ENCODE data around the gene CHST3. TPM values are rescaled to one million over a fixed set of nuclear protein-coding genes. Genes with fewer than 3 reads are reported as not detected.
"Not testable (repeated sequence)": the region's sequence is repeated elsewhere in the genome, so short reads cannot be mapped to it uniquely, and the experiment has no call there.

CHST3 gene
- total RNA-seq, 2 donors from 2014 or later = 0.19 TPM; not detected in 1

DNA sequence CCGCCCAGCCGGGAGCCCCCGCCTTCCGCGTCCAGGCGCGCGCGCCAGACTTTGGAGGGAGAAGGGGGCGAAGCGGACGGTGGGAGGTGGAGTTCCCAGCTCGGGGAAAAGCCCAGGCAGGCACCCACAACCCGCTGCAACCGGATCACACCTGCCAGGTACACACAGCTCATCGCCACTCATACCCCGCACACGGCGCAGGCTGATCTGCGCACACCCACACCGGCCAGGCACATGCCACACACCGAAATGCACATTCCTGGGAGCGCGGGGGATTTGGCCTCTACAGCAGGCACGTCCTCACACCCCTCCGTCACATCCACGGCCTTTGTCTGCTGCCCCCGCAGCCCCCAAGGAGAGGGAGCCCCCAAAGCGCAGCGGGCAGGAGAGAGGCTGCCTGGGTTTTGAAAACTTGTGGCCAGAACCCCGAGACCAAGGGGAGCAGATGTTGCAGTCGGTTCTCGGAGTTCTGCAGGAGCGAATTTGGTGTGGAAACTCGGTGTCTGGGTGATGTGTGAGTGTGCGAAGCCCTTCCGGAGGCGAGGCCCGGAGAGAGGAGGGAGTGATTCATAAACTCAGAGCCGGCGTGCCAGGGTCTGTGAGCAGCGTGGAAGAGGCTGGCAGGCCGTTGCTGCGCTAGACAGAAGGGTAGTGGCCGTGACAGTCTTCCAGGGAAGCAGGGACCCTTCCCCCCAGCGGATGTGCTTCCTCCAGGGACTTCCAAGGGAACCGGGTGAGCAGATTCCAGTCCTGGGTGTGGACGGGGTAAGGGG, 734 bp downstream of the CHST3 start:
- Mint-ChIP-seq H3K4me1 (no peaks in the 10 kb centered on the region), H3K27me3 (peaks cover 36% of the 10 kb centered on the region)

DNA sequence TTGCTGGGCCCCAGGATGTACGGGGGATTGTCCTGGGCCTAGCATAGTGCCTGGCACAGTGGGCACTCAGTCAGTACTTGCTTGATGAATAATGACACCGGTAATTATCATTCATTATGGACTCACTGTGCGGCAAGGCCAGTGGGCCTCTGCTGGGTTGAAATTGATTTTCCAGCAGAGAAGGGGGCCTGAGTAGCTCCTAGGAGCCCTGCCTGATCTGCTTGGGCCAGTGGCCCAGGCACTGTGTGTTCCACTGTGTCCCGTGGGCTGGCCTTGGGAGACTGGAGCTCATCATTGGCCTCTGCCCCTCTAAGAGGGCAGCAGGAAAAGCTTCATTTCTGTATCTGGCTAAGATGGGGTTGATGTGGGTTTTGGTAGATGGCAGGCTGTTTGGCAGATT, 1.4 kb downstream of the CHST3 start:
- H3K27me3 Mint-ChIP-seq = peaks cover 36% of the 10 kb centered on the region
- H3K4me3 Mint-ChIP-seq = peak overlapping the region; percentile 70
- H3K9me3 Mint-ChIP-seq = no peaks in the 10 kb centered on the region
- H3K36me3 Mint-ChIP-seq (ENCODE audit: low read depth) = no peaks in the 10 kb centered on the region
- H3K27ac Mint-ChIP-seq = no peak overlapping the region
- no peaks in the 10 kb centered on the region for H3K4me1 Mint-ChIP-seq
- no peak for ATAC-seq (replicated peaks)

More for the DNA sequence above, 734 bp downstream of the CHST3 start:
- H3K27ac Mint-ChIP-seq = no peak overlapping the region
- no peaks in the 10 kb centered on the region for H3K36me3 Mint-ChIP-seq (ENCODE audit: low read depth)
- peak; percentile 78 for ATAC-seq (replicated peaks)
- H3K9me3 Mint-ChIP-seq = no peaks in the 10 kb centered on the region
- H3K4me3 Mint-ChIP-seq = peak overlapping the region; percentile 70

DNA sequence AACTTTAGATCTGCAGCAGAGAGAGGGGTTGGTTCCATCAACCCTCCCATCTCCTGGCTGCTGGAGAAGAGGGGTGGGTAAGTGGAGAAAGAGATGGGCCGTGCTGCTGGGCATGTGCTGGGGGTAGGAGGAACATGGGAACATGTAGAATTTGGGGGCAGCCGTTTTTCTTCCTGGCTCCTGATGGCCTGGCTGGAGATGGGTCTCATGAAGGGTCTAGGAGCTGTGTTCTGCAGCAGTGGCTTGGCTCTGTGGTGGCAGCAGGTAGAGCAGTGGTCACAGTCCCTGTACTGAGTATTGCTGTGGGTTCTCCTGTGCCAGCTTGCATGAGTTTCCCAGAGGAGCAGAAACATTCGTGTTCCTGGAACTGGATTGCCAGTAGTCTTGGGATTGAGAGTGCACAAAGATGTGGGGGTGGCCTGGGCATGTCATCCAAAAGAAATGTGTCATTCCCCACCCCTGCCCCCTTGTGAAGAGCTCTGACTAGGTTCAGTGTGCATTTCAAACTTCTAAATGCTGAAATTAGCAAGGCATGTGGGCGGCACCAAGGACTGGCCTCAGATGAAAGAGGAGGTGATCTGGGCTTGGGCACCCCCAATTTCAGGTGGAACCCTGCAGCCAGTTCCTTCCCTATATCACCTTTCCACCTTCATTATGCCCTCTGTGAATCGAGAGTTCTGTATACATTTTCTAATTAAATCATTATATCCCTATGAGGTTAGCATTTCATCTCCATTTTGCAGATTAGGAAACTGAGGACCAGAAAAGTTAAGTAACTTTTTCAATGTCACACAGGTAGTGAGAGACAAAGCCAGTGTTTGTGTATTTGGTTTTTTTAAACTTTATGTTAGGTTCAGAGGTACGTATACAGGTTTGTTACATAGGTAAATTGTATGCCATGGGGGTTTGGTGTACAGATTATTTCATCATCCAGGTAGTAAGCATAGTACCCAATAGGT, 2.1 kb downstream of the CHST3 start:
- Mint-ChIP-seq H3K27me3 (peaks cover 36% of the 10 kb centered on the region), H3K9me3 (no peaks in the 10 kb centered on the region), H3K27ac (no peak overlapping the region), H3K36me3 (ENCODE audit: low read depth) (no peaks in the 10 kb centered on the region), H3K4me3 (no peak overlapping the region), H3K4me1 (no peaks in the 10 kb centered on the region)
- no peak for ATAC-seq (replicated peaks)

DNA sequence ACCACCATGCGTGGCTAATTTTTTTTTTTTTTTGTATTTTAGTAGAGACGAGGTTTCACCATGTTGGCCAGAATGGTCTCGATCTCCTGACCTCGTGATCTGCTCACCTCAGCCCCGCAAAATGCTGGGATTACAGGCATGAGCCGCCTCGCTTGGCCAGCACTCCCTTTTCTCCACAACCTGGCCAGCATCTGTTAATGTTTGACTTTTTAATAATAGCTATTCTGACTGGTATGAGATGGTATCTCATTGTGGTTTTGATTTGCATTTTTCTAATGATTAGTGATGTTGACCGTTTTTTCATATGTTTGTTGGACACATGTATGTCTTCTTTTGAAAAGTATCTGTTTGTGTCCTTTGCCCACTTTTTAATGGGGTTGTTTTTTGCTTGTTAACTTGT, 3.8 kb downstream of the CHST3 start:
- not testable (repeated sequence) for ATAC-seq (replicated peaks); H3K9me3 Mint-ChIP-seq; H3K27ac Mint-ChIP-seq; H3K36me3 Mint-ChIP-seq (ENCODE audit: low read depth); H3K4me3 Mint-ChIP-seq; H3K4me1 Mint-ChIP-seq
- H3K27me3 Mint-ChIP-seq = peaks cover 20% of the 10 kb centered on the region

DNA sequence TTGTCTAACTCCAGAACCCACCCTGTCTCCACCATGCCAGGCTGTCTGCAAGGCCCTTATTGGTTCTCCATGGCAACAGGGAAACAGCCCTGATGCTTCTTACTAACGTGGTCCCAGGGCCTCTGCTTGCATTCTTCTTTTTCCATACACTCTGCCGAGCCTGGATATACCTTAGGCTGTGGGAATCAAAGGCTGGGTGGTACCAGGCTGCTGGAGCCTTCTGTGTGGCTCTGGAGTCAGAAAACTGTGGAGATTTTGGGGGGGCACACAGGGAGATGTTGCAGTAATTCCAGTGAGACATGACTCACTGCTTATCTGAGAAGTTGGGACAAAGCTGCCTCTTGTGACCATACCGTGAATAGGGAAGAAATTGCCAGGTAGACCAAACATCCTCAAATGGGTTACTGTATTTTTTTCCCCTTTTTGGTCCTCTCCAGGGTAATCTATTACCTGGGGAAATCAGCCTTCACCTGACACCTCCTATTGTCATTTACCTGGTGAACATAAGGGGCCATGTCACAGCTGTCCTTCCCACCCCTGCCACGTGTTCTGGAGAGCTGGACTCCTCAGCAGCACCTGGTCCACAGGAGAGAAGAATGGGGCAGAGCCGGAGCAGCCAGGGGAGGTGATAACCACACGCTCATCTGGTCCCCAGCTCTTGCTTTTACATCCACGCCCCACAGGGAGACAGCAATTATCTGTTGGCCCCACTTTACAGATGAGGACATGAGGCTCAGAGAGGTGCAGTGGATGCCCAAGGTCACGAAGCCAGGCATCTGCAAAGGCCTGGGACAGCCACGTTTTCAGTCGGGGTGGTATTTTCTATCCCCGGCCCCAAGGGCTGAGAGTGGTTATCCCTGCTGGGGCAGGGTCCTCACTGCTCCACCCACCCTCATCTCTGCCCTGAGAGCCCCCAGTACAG, 4.6 kb downstream of the CHST3 start:
- Mint-ChIP-seq H3K4me3 (no peak overlapping the region), H3K9me3 (no peaks in the 10 kb centered on the region), H3K36me3 (ENCODE audit: low read depth) (no peaks in the 10 kb centered on the region), H3K4me1 (peaks cover 4% of the 10 kb centered on the region), H3K27ac (no peak overlapping the region), H3K27me3 (peaks cover 19% of the 10 kb centered on the region)
- ATAC-seq (replicated peaks) = no peak

DNA sequence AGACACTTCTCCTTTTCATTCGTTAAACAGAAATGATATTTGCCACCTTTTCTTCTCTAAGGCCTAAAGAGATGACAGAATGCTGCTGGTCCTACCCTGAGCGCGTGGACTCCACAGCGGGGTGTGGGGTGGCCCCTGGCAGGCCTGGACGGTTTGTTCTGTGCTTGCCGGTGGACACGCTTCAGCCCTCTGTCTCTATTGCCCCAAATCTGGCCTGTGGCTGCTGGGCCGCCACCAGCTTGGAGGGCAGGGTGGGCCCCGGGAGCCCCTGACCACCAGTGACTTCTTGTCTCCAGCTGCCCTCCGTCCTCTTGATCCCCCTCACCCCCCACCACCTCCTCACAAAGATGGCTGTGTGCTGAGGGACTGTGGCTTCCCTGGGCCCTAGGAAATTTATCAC, 5.7 kb downstream of the CHST3 start:
- no peaks in the 10 kb centered on the region for H3K36me3 Mint-ChIP-seq (ENCODE audit: low read depth)
- no peaks in the 10 kb centered on the region for H3K9me3 Mint-ChIP-seq
- no peak overlapping the region for H3K4me3 Mint-ChIP-seq
- peaks cover 12% of the 10 kb centered on the region for H3K4me1 Mint-ChIP-seq
- no peak for ATAC-seq (replicated peaks)
- H3K27me3 Mint-ChIP-seq = peaks cover 18% of the 10 kb centered on the region
- H3K27ac Mint-ChIP-seq = no peak overlapping the region

DNA sequence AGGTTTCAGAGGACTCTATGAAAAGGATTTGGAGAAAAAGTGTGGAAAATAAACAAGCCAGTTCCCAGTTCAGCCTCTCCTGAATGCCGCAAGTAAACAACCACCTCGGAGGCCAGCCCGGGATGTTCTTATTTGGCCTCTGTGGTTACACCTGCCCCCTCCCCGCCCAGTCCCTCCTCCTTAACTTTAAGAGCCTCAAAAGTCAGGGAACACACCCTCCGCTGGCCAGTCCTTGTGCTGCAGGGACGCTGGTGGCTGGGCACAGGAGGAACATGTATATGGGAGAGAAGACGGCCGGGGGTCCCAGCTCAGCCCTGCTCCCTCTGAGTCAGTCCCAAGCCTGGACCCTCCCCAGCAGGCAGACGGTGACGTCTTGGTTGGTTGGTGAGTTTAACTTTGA, 6.1 kb downstream of the CHST3 start:
- Mint-ChIP-seq H3K36me3 (ENCODE audit: low read depth) (no peaks in the 10 kb centered on the region), H3K4me3 (no peak overlapping the region), H3K4me1 (peaks cover 12% of the 10 kb centered on the region), H3K27ac (no peak overlapping the region), H3K27me3 (peaks cover 14% of the 10 kb centered on the region), H3K9me3 (no peaks in the 10 kb centered on the region)
- no peak for ATAC-seq (replicated peaks)

DNA sequence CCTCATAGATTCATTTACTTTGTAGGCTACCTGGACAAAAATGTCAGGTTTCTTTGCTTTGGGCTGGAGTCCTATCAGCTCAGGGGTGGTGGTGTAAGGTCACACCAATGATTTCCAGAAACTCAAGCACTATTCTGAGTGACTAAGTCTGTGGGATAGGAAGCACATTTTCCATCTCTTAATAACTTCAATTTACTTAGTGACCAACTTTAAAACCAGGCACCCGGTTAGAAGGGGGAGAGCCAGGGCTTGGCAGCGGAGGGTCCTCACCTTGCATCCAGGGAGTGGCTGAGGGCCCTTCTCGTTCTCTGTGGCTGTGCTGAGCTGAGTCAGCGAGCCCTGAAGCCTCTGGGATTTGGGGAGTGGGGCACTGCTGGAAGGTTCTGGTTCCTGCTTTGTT, 6.7 kb downstream of the CHST3 start:
- H3K9me3 Mint-ChIP-seq = no peaks in the 10 kb centered on the region
- no peak overlapping the region for H3K27ac Mint-ChIP-seq
- peaks cover 8% of the 10 kb centered on the region for H3K27me3 Mint-ChIP-seq
- no peaks in the 10 kb centered on the region for H3K36me3 Mint-ChIP-seq (ENCODE audit: low read depth)
- H3K4me3 Mint-ChIP-seq = no peak overlapping the region
- ATAC-seq (replicated peaks) = no peak
- H3K4me1 Mint-ChIP-seq = peaks cover 12% of the 10 kb centered on the region

DNA sequence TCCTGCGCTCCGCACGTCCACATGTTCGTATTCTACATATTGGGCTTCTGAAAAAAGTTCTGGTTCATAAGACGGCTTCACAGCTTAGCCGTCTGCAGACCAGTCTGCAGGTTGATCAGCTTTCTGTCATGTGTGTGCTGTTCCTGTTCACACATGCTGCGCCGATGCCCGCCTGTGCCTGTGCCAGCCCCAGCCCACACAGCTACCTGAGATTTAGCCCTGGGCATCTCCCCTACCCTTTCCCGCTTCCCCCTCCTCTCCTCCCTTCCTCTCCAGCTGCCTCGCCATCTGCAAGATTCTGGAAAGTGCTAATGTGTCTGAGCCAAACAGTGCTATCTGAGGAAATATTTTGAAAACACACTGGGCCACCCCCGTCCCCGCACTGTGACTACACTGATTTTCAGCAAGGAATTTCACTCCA, 7.1 kb downstream of the CHST3 start:
- Mint-ChIP-seq H3K27ac (no peak overlapping the region), H3K9me3 (no peaks in the 10 kb centered on the region), H3K4me3 (no peak overlapping the region), H3K27me3 (peaks cover 6% of the 10 kb centered on the region), H3K4me1 (peaks cover 12% of the 10 kb centered on the region), H3K36me3 (ENCODE audit: low read depth) (no peaks in the 10 kb centered on the region)
- no peak for ATAC-seq (replicated peaks)

DNA sequence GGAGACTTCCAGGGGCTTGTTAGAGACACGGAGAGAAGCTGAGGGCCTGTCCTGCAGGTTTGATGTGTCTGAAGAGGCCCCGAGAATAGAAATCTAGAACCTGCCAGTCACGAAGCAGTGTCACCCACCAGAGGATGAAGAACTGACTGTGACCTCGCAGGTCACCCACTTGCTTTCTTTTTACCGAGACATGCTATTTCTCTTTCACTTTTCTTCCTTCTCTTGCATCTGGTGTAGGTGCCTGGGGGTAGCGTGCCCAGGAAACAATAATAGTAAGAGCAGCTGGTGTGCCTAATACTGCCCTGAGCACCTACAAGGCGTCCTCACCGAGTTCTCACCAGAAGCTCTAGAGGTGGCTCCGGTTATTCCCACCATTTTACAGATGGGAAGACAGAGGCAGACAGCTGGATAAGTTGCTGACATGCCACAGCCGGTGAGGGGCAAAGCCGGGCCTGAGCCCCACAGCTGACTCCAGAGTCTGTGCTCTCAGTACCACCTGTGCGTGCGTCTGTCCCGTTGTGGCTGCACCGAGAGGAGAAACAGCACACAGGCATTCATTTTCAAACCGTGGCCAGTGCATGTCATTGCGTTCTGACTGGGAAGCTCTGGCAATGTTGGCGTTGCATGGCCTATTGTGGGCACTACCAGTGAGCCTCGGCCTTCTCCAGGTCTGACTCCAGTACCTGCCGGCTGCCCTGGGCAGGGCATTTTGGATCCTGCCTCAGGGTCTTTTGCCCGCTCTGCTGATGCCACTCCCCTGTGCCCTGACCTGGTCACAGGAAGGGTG, 7.8 kb downstream of the CHST3 start:
- Mint-ChIP-seq H3K27ac (no peak overlapping the region), H3K27me3 (peaks cover 6% of the 10 kb centered on the region), H3K4me3 (no peak overlapping the region), H3K4me1 (peaks cover 12% of the 10 kb centered on the region), H3K36me3 (ENCODE audit: low read depth) (no peaks in the 10 kb centered on the region), H3K9me3 (no peaks in the 10 kb centered on the region)
- ATAC-seq (replicated peaks) = no peak

DNA sequence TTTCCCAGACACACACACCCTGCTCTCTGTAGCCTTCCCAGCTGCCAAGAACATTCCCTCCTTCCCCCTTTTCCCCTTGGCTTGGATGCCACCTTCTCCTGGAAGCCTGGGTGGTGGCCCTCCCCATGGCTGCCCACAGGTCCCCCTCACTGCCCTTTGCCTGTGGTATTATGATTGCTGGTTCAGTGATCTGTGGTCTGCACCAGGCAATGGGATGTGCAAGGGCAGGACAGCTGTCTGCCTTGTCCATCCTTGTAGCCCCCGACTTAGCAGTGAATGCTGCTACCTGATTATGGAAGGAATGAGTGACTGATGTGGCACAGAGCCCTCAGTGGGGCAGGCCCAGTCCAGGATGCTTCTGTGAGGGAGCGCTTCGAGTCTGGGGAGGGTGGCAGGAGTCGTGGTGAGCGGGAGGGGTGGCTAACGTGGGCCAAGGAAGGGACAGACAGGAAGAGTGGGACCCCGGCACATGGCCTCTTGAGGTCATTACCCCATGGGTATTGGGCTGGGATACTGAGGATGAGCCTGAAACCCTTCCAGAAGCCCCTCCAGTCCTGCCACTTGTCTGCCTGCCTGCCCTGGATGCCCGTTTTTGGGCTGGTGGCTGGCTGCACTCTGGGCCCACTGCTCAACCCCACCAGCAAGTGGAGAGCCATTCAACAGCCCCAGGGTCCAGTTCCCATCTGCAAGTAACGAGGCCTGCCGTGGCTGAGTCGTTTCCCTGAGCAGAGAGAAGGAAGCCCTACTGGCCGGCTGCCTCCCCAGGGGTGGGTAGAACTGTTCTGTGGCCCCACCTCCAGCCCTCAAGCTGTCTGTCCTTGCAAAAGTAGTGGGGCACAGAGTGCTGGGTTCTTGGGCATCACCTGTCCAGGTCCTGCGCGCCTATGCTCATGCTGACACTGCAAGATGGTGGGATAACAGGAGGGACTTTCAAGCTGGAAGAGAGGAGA, 8.8 kb downstream of the CHST3 start:
- Mint-ChIP-seq H3K4me3 (peak overlapping the region; percentile 15), H3K9me3 (no peaks in the 10 kb centered on the region), H3K36me3 (ENCODE audit: low read depth) (no peaks in the 10 kb centered on the region), H3K27me3 (peaks cover 3% of the 10 kb centered on the region), H3K4me1 (peaks cover 12% of the 10 kb centered on the region), H3K27ac (peak overlapping the region; percentile 49)
- ATAC-seq (replicated peaks) = no peak

DNA sequence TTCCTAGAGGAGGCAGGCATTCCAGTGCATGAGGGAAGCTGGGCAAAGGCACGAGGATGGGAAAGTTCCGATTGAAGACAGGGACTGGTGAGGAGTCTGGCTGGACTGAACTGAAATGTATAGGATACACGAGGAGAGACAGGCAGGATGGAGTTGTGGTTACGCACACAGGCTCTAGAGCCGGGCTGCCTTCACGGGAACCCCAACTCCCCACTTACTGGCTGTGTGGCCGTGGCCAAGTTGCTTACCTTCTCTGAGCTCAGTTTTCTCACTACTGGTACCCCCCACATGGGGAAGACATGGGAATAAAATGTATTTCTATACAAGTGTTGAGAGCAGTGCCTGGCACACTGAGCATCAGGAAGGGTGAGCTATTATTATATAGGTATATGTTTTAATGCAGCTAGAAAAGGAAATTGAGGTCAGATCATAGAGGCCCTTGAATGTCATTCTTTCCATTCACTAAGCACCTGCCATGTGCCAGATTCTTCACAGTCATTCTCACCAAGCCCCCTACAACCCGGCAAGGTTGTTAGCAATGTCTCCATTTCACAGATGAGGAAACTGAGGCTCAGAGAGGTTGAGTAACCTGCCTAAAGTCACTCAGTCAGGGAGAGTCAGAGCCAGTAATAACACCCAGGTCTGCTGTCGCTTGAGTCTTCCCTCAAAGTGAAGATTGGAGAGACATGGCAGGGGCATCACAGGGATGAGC, 9.7 kb downstream of the CHST3 start:
- Mint-ChIP-seq H3K9me3 (no peaks in the 10 kb centered on the region), H3K4me3 (peak overlapping the region; percentile 15), H3K27me3 (peaks cover 3% of the 10 kb centered on the region), H3K36me3 (ENCODE audit: low read depth) (no peaks in the 10 kb centered on the region), H3K4me1 (peaks cover 12% of the 10 kb centered on the region), H3K27ac (peak overlapping the region; percentile 49)
- ATAC-seq (replicated peaks) = peak; percentile 47

Measured in activated T-helper 17 cell treated with anti-CD3 and anti-CD28 coated beads, Interleukin-2, amount 50 U/mL, for 72 hours (primary cell).